Astrocyte of the cerebellum (primary cell): ENCODE measurements around the gene TTC17.

Experiments
- DNase-seq: peaks from one replicate; pipeline ENCODE4 v3.0.0-alpha.2; 2011; ENCODE audit warnings: low read depth
- H3K4me3 ChIP-seq: 2 replicates; pipeline ENCODE4 v1.5.1; 2011; ENCODE audit warnings: mild to moderate bottlenecking, low read depth, low read length, moderate library complexity
- CTCF ChIP-seq: IDR thresholded peaks from 2 replicates; pipeline ENCODE4 v1.5.1; 2012; ENCODE audit warnings: low read length, low read depth, moderate library complexity, mild to moderate bottlenecking; ENCODE audit errors: missing control alignments
- in situ Hi-C: cut with HindIII; loops from 2 replicates; pipeline ENCODE4 v1.10.0; 2017; ENCODE audit warnings: low sequenced_read_pairs

Gene TTC17

GRCh38 chr11:43503417-43503816 is 144.7 kb downstream of the TTC17 start:
- DNase-seq = no peak
- in situ Hi-C loops = no loop called here
- H3K4me3 ChIP-seq = no peak overlapping the region
- TF ChIP-seq CTCF = no peak

GRCh38 chr11:43504316-43504950 is 145.7 kb downstream of the TTC17 start:
- DNase-seq = no peak
- in situ Hi-C loops = no loop called here
- TF ChIP-seq CTCF = peak; percentile 32
- no peak overlapping the region for H3K4me3 ChIP-seq

DNA sequence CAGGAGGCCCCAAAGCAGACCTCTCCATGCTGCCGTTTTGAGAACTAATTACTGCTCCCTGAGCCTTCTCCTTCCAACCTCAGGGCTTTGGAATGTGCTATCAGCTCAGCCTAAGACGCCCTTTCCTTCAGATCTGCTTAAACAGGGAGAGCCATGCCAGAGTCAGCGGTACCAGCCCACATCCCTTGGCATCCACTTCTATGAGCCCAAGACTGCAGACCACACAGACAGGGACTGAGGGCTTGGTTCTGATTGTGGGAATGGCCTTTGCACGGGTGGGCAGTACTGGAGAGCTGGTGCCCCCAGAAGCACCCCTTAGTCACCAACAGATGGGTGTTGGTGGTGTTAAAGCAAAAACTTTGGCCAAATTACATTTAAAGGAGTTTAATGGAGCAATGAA is 146.5 kb downstream of the TTC17 start:
- in situ Hi-C loops = no loop called here

GRCh38 chr11:43507171-43507570 is 148.5 kb downstream of the TTC17 start:
- no peak overlapping the region for H3K4me3 ChIP-seq
- in situ Hi-C loops = no loop called here
- no peak for DNase-seq
- no peak for TF ChIP-seq CTCF

More for the DNA sequence above, 146.5 kb downstream of the TTC17 start:
- TF ChIP-seq CTCF = no peak
- DNase-seq = no peak
- H3K4me3 ChIP-seq = no peak overlapping the region

DNA sequence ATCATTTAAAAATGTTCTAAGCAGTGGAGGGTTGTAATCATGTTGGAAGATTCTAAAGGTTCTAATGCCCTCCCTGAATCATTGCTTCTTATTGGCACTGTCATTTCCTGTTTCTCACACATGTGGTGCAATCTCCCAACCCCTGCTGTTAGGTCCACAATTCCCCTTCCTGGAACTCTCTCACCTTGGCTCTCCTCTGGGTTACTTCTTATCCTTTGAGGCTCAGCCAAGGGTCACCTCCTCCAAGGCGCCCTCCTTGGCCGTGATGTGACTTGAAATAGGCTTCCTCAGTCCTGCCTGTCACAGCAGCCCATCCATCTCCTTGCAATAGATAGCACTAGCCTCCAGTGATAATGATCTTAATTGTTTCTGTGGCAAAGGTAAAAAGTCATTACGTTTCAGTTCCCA is 149.8 kb downstream of the TTC17 start:
- H3K4me3 ChIP-seq = no peak overlapping the region
- peak; percentile 4 for DNase-seq
- in situ Hi-C loops = no loop called here
- TF ChIP-seq CTCF = no peak

DNA sequence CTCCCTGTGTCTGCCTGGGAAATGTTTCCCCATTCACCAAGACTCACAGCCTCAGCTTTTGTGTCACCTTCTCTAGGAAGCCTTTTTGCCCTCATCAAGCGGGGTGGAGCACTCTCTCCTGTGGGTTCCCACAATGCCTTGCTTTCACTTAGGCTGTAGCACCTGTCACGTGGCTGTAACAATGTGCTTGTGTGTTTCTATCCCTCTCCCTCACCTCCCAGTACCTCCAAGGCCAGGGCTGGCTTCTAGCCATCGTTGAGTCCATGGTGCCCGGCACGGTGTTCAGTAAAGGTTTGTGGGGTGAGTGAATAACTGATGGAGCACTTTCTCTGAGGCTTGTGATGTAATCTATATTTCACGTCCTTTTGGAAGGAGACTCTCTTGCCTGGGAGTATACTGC is 153.2 kb downstream of the TTC17 start:
- no peak overlapping the region for H3K4me3 ChIP-seq
- no peak for DNase-seq
- in situ Hi-C loops = no loop called here
- TF ChIP-seq CTCF = no peak

DNA sequence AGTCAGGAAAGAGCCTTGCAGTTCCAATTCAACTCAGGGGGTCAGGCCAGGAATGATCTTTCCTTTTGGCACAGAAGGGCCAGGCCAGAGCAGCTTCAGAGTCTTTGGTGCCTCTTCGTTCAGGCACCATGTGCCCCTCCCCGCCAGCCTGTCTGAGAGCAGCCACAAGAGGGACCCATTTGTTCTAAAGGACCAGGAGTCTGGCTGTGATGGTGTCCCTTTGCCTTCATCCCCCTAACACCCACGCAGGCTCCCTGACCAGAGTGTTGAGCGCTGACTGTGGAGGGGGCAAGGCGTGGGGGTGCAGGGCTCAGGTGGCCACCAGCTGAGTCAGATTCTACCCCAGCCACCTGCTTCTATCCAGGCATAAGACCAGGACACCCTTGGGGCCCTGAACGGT is 156.4 kb downstream of the TTC17 start:
- no peak for DNase-seq
- in situ Hi-C loops = no loop called here
- H3K4me3 ChIP-seq = no peak overlapping the region
- TF ChIP-seq CTCF = no peak
